ENCODE measurements around the gene NUF2. TPM values are rescaled to one million over a fixed set of nuclear protein-coding genes. Genes with fewer than 3 reads are reported as not detected.
A peak's percentile ranks its signal among the peaks of the same experiment; 100 is the strongest.
"Not testable (repeated sequence)": the region's sequence is repeated elsewhere in the genome, so short reads cannot be mapped to it uniquely, and the experiment has no call there.

Gene NUF2
- total RNA-seq = 1 to 10 TPM in 1 of 3 donors, under 1 TPM in 1, not detected in 1; 0.29 to 1.3 TPM

GRCh38 chr1:163321311-163322305, at the start of gene NUF2:
Gene NUF2, plus strand, starts transcription at chr1:163321954. Its CDS starts 4,098 bp downstream, at chr1:163326052.
- intact Hi-C loops (cut with DNase I; ENCODE audit: low total_unique reads) = no loop called here

GRCh38 chr1:163273766-163274441, 47.9 kb upstream of the NUF2 start:
- Histone ChIP-seq H3K27ac (no peak overlapping the region), H3K9me3 (peaks cover 0 to 16% of the 10 kb centered on the region in 2 donors), H3K4me1 (no peaks in the 10 kb centered on the region), H3K4me3 (no peak overlapping the region), H3K36me3 (no peaks in the 10 kb centered on the region), H3K27me3 (no peaks in the 10 kb centered on the region)
- no peak for DNase-seq (ENCODE audit: low spot score in 2 of 2)
- intact Hi-C loops (cut with DNase I; ENCODE audit: low total_unique reads) = no loop called here
- TF ChIP-seq CTCF (IDR thresholded peaks at IDR 0.05) (no peak), POLR2AphosphoS5 (IDR thresholded peaks at IDR 0.05) (no peak), POLR2A (IDR thresholded peaks at IDR 0.05) (no peak)

More at GRCh38 chr1:163321311-163322305, at the start of gene NUF2:
- peak within 1 kb of the TSS; percentile 59 to 70 (median 67) for H3K4me3 ChIP-seq
- no peaks in the 10 kb centered on the region for H3K27me3 ChIP-seq
- no peaks in the 10 kb centered on the region for H3K36me3 ChIP-seq
- no peak for TF ChIP-seq POLR2A (IDR thresholded peaks at IDR 0.05)
- TF ChIP-seq POLR2AphosphoS5 (IDR thresholded peaks at IDR 0.05) = peak; percentile 85 to 97 (median 94)
- peak in 1 of 3 donors; percentile 20 for TF ChIP-seq CTCF (IDR thresholded peaks at IDR 0.05)
- peak; percentile 96 to 98 for DNase-seq (ENCODE audit: low spot score in 2 of 2)
- peak within 1 kb of the TSS; percentile 80 to 82 for H3K27ac ChIP-seq
- H3K9me3 ChIP-seq = no peaks in the 10 kb centered on the region
- H3K4me1 ChIP-seq = no peaks in the 10 kb centered on the region

GRCh38 chr1:163275222-163275621, 46.5 kb upstream of the NUF2 start:
- Histone ChIP-seq H3K4me1 (no peaks in the 10 kb centered on the region), H3K27ac (no peak overlapping the region), H3K9me3 (peaks cover 0 to 18% of the 10 kb centered on the region in 2 donors), H3K36me3 (no peaks in the 10 kb centered on the region), H3K4me3 (no peak overlapping the region), H3K27me3 (no peaks in the 10 kb centered on the region)
- TF ChIP-seq CTCF (IDR thresholded peaks at IDR 0.05) (no peak), POLR2A (IDR thresholded peaks at IDR 0.05) (no peak), POLR2AphosphoS5 (IDR thresholded peaks at IDR 0.05) (no peak)
- DNase-seq (ENCODE audit: low spot score in 2 of 2) = no peak
- intact Hi-C loops (cut with DNase I; ENCODE audit: low total_unique reads) = no loop called here

- Histone ChIP-seq H3K4me3 (no peak overlapping the region), H3K9me3 (peaks cover 0 to 25% of the 10 kb centered on the region in 2 donors), H3K4me1 (no peaks in the 10 kb centered on the region), H3K27me3 (no peaks in the 10 kb centered on the region), H3K27ac (no peak overlapping the region), H3K36me3 (no peaks in the 10 kb centered on the region)
- intact Hi-C loops (cut with DNase I; ENCODE audit: low total_unique reads) = no loop called here
- no peak for DNase-seq (ENCODE audit: low spot score in 2 of 2)
- TF ChIP-seq CTCF (IDR thresholded peaks at IDR 0.05) (no peak), POLR2A (IDR thresholded peaks at IDR 0.05) (no peak), POLR2AphosphoS5 (IDR thresholded peaks at IDR 0.05) (no peak)
Observed at GRCh38 chr1:163278602-163279001, 43.2 kb upstream of the NUF2 start.

GRCh38 chr1:163284867-163285266, 36.9 kb upstream of the NUF2 start:
- H3K36me3 ChIP-seq; H3K9me3 ChIP-seq; DNase-seq (ENCODE audit: low spot score in 2 of 2); H3K4me1 ChIP-seq; H3K4me3 ChIP-seq; intact Hi-C loops (cut with DNase I; ENCODE audit: low total_unique reads); H3K27ac ChIP-seq; H3K27me3 ChIP-seq: not testable (repeated sequence)
